GM12892 (cell line): ENCODE data around the gene TNS4.

ENCODE experiments used
- POLR2A ChIP-seq: IDR thresholded peaks from 2 replicates; pipeline ENCODE4 v1.6.1; 2011; ENCODE audit warnings: low read depth, low read length, control low read depth
- POLR2AphosphoS5 ChIP-seq: IDR thresholded peaks from 2 replicates; pipeline ENCODE4 v1.6.1; 2011; ENCODE audit warnings: low read depth, low read length, control low read depth
- TAF1 ChIP-seq: IDR thresholded peaks from 2 replicates; pipeline ENCODE4 v1.6.1; 2011; ENCODE audit warnings: low read depth, mild to moderate bottlenecking, control low read depth, low read length, borderline replicate concordance

DNA sequence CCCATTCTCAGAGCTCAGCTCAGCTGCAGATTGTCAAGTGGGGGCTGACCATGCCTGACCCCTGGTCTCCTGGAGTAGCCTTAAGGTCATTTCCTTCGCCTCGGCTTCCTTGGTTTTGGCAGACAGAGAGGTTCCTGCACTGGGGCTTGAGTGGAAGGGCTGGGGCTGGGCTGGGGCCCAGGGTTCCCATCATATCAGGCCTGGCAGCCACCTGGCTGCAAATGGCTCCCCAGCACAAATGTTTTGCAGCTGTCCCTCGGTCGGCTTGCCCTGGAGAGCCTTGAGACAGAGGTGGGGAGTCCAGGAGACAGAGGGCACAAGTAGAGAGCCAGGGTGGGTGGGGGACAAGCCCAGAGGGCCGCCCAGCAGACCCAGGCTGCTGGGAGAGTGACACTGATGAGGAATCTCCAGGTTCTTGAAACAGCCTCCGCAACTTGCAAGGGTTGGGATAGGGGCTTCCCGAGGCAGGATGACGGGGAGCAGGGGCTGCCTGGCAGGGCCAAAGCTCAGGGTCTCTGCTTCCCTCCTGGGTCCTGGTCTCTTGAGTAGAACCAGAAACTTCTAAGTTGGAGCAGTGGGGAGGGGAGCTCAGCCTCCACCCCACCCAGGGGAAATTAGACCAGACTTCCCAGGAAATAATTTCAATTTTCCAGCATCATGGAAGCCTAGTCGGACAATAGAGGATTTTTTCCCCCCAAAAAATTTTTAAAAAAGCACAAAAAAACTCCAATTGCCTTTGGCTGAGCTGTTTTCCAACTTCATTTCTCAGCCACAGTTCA lies 38.9 kb downstream of the TNS4 start:
- TF ChIP-seq POLR2A (no peak), TAF1 (no peak), POLR2AphosphoS5 (no peak)
